ENCODE results near the gene FFAR2.

GRCh38 chr19:35454663-35455062 lies 6.6 kb downstream of the FFAR2 start:
- TF ChIP-seq EP300 (IDR thresholded peaks at IDR 0.05; ENCODE audit: borderline replicate concordance) (no peak), NFIC (IDR thresholded peaks at IDR 0.05) (no peak), FOXM1 (IDR thresholded peaks at IDR 0.05; ENCODE audit: borderline replicate concordance, low read depth) (no peak), CREB1 (IDR thresholded peaks at IDR 0.05; ENCODE audit: low read depth) (no peak), MAX (IDR thresholded peaks at IDR 0.05) (no peak), TAF1 (IDR thresholded peaks at IDR 0.05; ENCODE audit: low read depth) (no peak)
